ENCODE data around the gene NMUR1. TPM values are rescaled to one million over a fixed set of nuclear protein-coding genes. Genes with fewer than 3 reads are reported as not detected.

Gene NMUR1
- total RNA-seq, 4 donors from 2014 or later, result 0.51 to 10.2 (median 2.5) TPM

- TF ChIP-seq CTCF (IDR thresholded peaks at IDR 0.05; ENCODE audit: low read depth), result no peak
These were observed 3.5 kb upstream of the NMUR1 start for GRCh38 chr2:231533777-231534125.

DNA sequence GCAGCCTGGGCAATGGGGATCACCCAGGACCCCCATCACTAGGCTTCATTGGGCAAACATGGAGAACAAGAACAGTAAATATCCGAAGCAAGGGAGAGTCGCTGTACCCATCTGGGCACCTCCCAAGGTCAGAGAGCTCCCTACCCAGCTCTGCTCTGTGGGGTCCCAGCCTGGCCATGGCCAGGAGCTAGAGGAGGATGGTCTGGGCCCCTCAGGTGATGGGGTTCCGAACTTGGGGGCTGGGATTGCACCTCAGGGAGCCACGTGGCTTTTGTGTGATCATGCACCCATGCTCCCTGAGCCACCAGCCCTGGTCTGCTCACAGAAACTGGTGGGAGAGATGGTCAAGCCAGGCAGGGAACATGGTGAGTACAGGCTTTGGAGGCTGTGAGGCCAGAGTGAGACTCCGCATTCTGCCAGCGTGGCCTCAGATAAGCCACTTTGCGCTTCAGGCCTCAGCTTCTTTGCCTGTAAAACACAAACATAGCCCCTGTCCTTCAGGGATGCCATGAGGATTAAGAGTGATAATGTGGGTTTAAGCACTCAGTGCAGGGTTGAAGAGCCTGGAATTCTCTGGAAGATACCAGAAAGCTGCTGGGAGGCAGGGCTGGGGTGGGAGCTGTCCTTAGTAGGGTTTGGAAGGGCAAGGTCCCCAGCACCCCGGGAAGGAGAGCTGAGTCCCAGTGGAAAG lies 3.0 kb upstream of the NMUR1 start:
- TF ChIP-seq CTCF (IDR thresholded peaks at IDR 0.05; ENCODE audit: low read depth), result no peak

GRCh38 chr2:231532756-231533035 lies 2.5 kb upstream of the NMUR1 start:
- no peak for TF ChIP-seq CTCF (IDR thresholded peaks at IDR 0.05; ENCODE audit: low read depth)

DNA sequence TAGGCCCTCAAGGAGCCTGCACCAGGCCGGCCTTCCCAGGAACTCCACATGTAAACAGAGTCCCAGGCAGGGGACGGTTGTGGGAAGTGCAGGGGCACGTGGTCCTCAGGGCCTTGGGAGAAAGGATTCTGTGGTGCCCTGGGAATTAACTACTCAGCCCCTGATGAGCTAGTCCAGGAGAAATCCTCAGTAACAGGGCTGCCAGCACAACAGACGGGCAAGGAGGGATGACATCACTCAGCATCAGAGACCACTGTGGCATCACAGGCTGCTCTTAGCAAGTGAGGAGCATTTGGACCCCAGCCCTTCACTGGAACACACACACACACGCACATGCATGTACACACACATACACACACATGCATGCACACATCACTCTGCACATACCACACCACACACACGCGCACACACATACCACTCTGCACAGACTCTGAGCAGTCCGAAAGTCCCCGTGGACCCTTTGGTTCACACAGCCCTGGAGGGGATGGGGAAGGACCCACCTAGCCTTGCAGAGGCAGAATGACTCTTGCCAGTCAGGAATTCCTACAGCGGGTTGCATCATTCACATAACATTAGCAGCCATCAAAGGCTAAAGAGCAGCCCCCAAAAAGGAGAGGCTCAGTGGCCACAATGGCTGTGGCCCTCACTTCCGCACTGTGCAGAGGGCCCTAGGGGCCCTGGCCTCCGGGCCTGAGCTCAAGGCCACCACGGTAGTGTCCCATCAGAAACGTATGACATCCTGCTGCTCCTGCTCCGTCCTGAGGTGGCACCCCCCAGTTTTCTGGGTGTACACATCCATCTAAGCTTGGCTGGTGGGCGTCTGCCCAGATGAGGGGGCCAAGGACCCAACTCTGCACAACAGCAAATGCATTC lies 1.9 kb upstream of the NMUR1 start:
- TF ChIP-seq CTCF (IDR thresholded peaks at IDR 0.05; ENCODE audit: low read depth), result no peak

GRCh38 chr2:231531466-231531865 lies 1.2 kb upstream of the NMUR1 start:
- TF ChIP-seq CTCF (IDR thresholded peaks at IDR 0.05; ENCODE audit: low read depth), result no peak

GRCh38 chr2:231528636-231529030 lies 1.6 kb downstream of the NMUR1 start:
- TF ChIP-seq CTCF (IDR thresholded peaks at IDR 0.05; ENCODE audit: low read depth), result no peak

DNA sequence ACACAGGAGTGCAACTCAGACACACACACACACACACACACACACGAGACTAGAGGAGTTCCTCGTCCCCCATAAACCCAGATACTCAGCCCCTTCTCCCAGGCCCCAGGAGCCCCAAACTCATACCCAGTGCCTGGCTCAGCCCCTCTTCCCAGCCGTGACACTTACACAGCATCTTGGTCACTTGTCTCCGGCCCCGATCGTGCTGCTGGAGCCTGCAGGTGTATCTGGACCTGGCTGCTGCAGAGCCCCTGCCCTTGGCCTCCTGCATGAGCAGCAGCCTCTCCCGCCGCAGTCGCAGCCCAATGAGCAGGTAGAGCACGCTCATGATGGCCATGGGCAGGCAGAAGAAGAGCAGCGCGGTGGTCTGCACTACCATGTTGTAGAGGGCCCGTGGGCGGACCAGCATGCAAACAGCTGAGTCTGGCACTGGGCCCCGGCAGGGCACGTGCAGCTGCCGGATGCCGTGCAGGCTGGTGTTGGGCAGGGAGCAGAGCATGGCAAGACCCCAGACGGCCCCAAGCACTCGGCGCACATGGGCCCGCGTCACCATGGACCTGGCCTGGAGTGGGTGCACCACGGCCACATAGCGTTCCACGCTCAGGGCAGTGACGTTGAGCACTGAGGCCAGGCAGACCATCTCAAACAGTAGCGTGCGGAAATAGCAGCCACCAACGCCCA lies 2.1 kb downstream of the NMUR1 start:
- TF ChIP-seq CTCF (IDR thresholded peaks at IDR 0.05; ENCODE audit: low read depth), result no peak

All from subcutaneous adipose tissue (tissue), 4 donors.